ENCODE results near the gene FAM13A. TPM values are rescaled to one million over a fixed set of nuclear protein-coding genes. Genes with fewer than 3 reads are reported as not detected.

FAM13A gene
- total and polyA plus RNA-seq, 2 of the 8 experiments (the other 6 are each of a cell fraction or from before 2014, with no cell fraction given) = 7.1 to 16.5 TPM

- Histone ChIP-seq H2BK12ac (ENCODE audit: low read depth, low read length) (no peak overlapping the region), H2BK5ac (ENCODE audit: low read depth, low read length) (no peak overlapping the region), H3K56ac (replicated peaks; ENCODE audit: insufficient read length, low read depth, low read length) (no peak overlapping the region), H3K4me3 (ENCODE audit: extremely low read depth in 1 of 4, insufficient read depth in 2 of 4, low read depth in 3 of 4, low read length in 4 of 4) (no peak overlapping the region), H3K27me3 (replicated peaks in 1 of 4; ENCODE audit: control insufficient read depth in 3 of 4, extremely low read depth in 1 of 4, insufficient read depth in 3 of 4, low read length in 3 of 4) (no peaks in the 10 kb centered on the region), H2BK120ac (replicated peaks; ENCODE audit: low read depth, low read length) (no peak overlapping the region), H3K79me1 (ENCODE audit: low read depth, low read length) (no peaks in the 10 kb centered on the region; the same call in 1 of the 2 replicates), H2AK5ac (ENCODE audit: low read depth, low read length) (no peak overlapping the region), H3K23me2 (ENCODE audit: low read depth, low read length) (no peaks in the 10 kb centered on the region), H4K20me1 (replicated peaks in 1 of 2; ENCODE audit: control insufficient read depth in 1 of 2, insufficient read depth in 2 of 2, low read length in 2 of 2) (no peaks in the 10 kb centered on the region), H3K4me2 (ENCODE audit: insufficient read depth in 1 of 2, low read depth in 2 of 2, low read length in 2 of 2) (no peak overlapping the region), H2AFZ (ENCODE audit: low read length) (no peak overlapping the region), H4K91ac (replicated peaks; ENCODE audit: insufficient read length, low read length) (no peak overlapping the region), H2BK20ac (ENCODE audit: low read length) (no peak overlapping the region), H3K79me2 (ENCODE audit: control insufficient read depth in 1 of 2, insufficient read depth in 2 of 2, low read length in 2 of 2) (no peaks in the 10 kb centered on the region), H3K23ac (ENCODE audit: insufficient read length) (no peak overlapping the region), H3K4ac (replicated peaks; ENCODE audit: insufficient read length, low read depth, low read length) (no peak overlapping the region), H4K8ac (ENCODE audit: extremely low read depth, insufficient read depth, low read length) (no peak overlapping the region), H3K18ac (ENCODE audit: extremely low read depth, low read length) (no peak overlapping the region), H4K5ac (ENCODE audit: insufficient read length, low read depth, low read length) (no peak overlapping the region), H3K9ac (replicated peaks in 1 of 4; ENCODE audit: extremely low read depth in 1 of 4, low read depth in 3 of 4, low read length in 3 of 4) (no peak overlapping the region), H3K9me3 (ENCODE audit: insufficient read depth in 2 of 2, low read depth in 1 of 2, low read length in 1 of 2) (peaks cover 5 to 8% of the 10 kb centered on the region in 2 experiments; a peak in 2 of 4 replicates), H3K27ac (ENCODE audit: low read depth, low read length) (no peak overlapping the region), H3K14ac (ENCODE audit: insufficient read length) (no peak overlapping the region), H2BK15ac (ENCODE audit: low read length) (no peak overlapping the region), H3K36me3 (ENCODE audit: control insufficient read depth in 2 of 4, insufficient read depth in 4 of 4, low read length in 3 of 4) (no peaks in the 10 kb centered on the region; a peak in 1 of 8 replicates), H3K4me1 (replicated peaks in 1 of 4; ENCODE audit: control insufficient read depth in 3 of 4, insufficient read depth in 4 of 4, low read length in 3 of 4) (no peaks in the 10 kb centered on the region)
- POLR2A ChIA-PET (ENCODE audit: partially characterized antibody) = no interaction called here
- FAIRE-seq = no peak
- WGBS, 2 experiments (ENCODE audit: extremely low coverage in 1 of 2, insufficient coverage in 1 of 2, insufficient read length in 1 of 2, insufficient replicate concordance in 2 of 2, low coverage in 1 of 2, low lambda C conversion rate in 2 of 2, missing lambda C conversion rate in 1 of 2) = 92% methylated on average over 3 of the region's 3 CpGs; no CpG with 5 or more reads in 1 of the 2 experiments
- DNase-seq (ENCODE audit: low read depth in 1 of 2, low spot score in 2 of 2) = no peak
- CTCF ChIA-PET (ENCODE audit: partially characterized antibody) = no interaction called here
- TF ChIP-seq EZH2 (IDR thresholded peaks at IDR 0.05; ENCODE audit: low read depth, low read length, severe bottlenecking) = no peak
- no peak for TF ChIP-seq PHF8 (conservative IDR thresholded peaks at IDR 0.05; ENCODE audit: low read depth, low read length)
- TF ChIP-seq SIN3A (conservative IDR thresholded peaks at IDR 0.05 in 1 of 2, IDR thresholded peaks at IDR 0.05 in 1 of 2; ENCODE audit: low read depth in 1 of 2, low read length in 2 of 2) = no peak
- TF ChIP-seq ASH2L (IDR thresholded peaks at IDR 0.05; ENCODE audit: low read length) = no peak
- TF ChIP-seq MAX (IDR thresholded peaks at IDR 0.05) = no peak
- TF ChIP-seq CREB1 (IDR thresholded peaks at IDR 0.05) = no peak
- TF ChIP-seq SAP30 (IDR thresholded peaks at IDR 0.05; ENCODE audit: insufficient read depth, insufficient replicate concordance, low read length) = no peak
- TF ChIP-seq SUZ12 (IDR thresholded peaks at IDR 0.05; ENCODE audit: low read length) = no peak
- no peak for TF ChIP-seq SP4 (IDR thresholded peaks at IDR 0.05; ENCODE audit: low read length)
- TF ChIP-seq BCL11A (IDR thresholded peaks at IDR 0.05; ENCODE audit: low read depth in 2 of 2, low read length in 2 of 2) = no peak
- no peak for TF ChIP-seq GTF2F1 (IDR thresholded peaks at IDR 0.05; ENCODE audit: borderline replicate concordance, low read depth, low read length)
- TF ChIP-seq TCF12 (IDR thresholded peaks at IDR 0.05; ENCODE audit: low read depth, low read length) = no peak
- no peak for TF ChIP-seq BACH1 (IDR thresholded peaks at IDR 0.05; ENCODE audit: low read length)
- TF ChIP-seq KDM5A (IDR thresholded peaks at IDR 0.05; ENCODE audit: low read length) = no peak
- no peak for TF ChIP-seq EP300 (IDR thresholded peaks at IDR 0.05; ENCODE audit: borderline replicate concordance in 1 of 2, low read depth in 2 of 2, low read length in 2 of 2)
Measured at GRCh38 chr4:88868510-88868909, 188.5 kb downstream of the FAM13A start.

All from H1 (cell line).